ENCODE data around the gene FRMPD4. TPM values are rescaled to one million over a fixed set of nuclear protein-coding genes. Genes with fewer than 3 reads are reported as not detected.

FRMPD4 gene
- total RNA-seq, 1 donor from 2014 or later: not detected

DNA sequence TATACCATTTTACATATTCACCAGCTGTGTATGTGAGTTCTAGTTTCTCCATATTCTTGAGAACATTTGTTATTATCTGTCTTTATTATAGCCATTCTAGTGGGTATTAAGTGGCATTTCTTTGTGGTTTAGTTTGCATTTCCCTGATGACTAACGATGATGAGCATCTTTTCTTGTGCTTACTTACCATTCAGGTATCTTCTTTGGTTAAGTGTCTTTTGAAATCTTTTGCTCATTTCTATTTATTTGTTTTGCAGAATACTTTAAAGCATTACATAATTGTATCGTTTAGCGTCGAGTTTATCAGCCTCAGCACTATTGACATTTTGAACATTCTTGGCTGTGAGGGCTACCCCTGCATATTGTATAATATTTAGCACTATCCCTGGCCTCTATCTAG is 85.4 kb downstream of the FRMPD4 start:
- no peak for ATAC-seq

- no peak for ATAC-seq
Measured at GRCh38 chrX:12225107-12225506, 86.8 kb downstream of the FRMPD4 start.

- no peak for ATAC-seq
Measured at GRCh38 chrX:12227412-12228041, 89.3 kb downstream of the FRMPD4 start.

DNA sequence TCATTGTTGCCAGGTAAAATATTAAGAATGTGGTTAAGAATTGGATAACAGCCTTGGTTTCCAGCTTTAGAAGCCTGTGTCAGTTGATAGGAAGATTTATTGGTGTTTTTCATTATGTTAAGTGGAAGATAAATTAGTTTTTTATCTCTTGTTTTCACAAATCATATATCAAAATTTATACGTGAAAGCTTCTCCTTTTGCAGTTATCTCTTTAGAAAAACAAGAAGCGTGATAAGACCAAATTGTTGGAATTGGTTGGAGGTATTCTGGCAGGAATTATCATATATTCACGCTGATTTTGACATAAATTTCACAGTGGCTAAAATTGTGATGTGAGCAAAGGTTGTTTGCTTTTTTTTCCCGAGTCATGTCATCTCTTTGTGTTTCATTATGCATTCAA is 90.6 kb downstream of the FRMPD4 start:
- ATAC-seq: no peak

DNA sequence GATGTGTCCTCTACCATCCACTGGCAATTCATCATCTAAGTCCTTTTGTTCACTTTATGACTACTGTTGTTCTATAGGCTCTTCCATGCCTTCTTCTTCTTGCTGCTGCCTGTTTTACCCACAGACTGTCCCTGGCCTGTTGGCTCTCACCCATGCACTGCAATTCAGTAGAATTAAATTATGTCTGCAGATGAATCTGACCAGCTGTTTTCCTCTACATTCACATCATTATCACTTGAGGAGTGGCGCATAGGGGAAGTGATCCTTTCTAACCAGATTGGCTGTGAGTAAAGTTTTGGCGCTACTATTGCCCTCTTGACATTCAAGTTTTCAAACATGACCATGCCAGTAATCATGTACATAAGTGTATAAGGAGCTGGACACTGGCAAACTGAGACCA is 91.7 kb downstream of the FRMPD4 start:
- ATAC-seq: no peak

GRCh38 chrX:12234534-12235329 is 96.5 kb downstream of the FRMPD4 start:
- ATAC-seq: no peak

DNA sequence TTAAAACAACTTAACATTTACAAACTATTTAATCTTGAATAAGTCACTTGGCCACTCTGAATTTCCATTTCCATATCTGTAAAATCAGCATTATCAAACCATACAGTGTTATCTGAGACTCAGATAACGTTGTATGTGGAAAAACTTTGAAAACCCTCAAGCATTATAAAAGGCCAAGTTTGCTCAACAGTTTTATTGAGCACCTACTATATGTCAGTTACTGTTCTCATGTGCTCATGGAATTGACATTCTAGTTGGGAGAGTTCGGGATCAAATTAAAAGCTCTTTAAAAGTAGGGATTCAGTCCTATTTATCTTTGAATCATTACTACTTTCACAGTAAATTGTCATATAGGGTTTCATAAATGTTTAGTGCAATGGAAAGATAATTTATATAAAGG is 97.9 kb downstream of the FRMPD4 start:
- no peak for ATAC-seq

DNA sequence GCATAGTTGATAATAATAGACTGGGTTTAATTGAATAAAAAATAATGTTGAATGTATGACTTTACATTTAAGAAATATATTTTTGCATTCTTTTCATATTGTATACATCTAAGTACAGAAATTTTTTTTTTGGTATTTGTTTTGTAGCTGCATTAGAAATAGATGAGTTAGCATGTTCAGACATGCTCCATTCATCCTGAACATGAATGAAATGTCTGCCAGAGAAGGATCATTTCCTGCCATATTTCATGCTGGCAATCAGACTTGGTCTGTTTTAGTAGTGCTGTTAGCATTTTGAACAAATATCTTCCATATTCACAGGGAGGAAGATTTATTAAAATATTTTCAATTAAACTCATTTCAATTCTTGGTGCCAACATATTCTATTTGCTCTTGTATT is 98.9 kb downstream of the FRMPD4 start:
- ATAC-seq: no peak

GRCh38 chrX:12237771-12238170 is 99.5 kb downstream of the FRMPD4 start:
- no peak for ATAC-seq

- ATAC-seq: no peak
Measured at GRCh38 chrX:12239356-12240082, 101.2 kb downstream of the FRMPD4 start.

DNA sequence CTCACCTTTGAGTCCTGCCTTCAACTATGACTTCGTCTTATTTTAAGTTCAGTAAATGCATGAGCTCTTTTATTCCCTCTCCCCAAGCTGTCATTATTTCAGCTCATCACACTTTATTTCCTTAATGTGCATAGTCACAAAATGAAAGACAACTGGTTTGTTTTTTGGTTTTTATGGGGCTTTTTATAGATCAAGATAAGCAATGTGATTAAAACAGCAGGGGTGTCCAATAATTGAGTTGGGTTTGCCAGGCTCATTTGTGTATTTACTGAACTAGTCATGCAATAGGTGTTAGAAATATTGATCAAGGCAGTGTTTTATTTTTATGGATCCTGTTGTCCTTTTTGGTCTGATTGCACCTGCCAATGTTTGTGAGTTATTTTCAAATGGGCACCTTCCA is 102.2 kb downstream of the FRMPD4 start:
- no peak for ATAC-seq

DNA sequence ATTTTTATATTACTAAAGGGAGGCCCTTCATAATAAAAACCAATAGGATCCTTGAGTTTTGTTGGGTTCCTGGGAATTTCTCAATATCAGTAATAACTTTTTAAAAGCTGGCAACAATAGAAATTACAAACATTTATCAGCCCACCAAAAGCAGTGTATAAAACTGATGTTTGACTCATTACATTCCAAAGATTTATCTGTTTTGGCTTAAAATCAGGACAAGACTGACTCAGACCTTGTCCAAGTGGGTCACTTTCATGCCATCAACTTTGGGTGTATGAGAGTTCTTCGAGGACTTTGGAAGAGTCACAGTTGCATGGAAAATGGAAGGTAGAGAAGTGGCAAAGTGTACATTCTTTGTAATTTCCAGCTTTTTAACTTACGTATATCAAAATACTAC is 102.8 kb downstream of the FRMPD4 start:
- ATAC-seq: no peak

DNA sequence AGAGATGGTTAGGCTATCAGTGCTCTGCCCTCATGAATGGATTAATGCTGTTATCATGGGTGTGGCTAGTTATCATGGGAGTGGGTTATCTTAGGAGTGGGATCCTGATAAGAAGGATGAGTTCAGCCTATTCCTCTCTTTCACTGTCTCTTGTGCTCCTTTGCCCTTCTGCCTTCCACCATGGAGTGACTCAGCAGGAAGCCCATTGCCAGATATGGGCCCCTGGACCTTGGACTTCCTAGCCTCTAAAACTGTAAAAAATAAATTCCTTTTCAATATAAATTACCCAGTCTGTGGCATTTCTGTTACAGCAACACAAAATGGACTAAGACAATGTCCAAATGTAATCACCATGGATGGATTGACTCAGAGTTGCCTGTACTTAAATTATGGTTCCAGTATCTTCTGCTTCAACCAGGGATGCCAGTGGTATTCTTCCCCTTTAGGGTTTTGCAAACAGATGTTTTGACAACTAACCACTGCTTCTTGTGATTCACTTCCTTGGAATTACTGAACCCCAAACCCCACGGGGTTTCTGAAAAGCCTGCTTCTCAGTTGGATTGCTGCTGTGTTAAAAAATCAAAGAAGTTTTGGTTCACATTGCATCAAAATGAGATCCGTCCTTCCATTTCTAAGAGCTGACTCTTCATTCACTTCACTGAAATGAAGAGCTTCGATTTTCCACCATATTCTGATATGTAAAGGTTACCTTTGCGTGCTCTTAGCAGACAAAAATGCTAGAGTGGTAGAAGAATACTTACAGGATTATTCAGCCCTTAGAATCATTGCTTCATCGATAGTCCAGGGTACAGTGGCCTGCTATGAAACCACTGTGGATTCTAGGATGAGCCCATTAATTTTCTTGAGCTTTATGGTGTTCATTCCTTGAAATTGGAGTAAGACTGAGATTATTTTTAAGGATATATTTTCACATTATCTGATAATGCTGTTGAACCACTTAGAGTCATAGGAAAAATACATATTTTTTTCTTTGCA is 107.7 kb downstream of the FRMPD4 start:
- no peak for ATAC-seq

- no peak for ATAC-seq
Measured at GRCh38 chrX:12249997-12250396, 111.7 kb downstream of the FRMPD4 start.

- no peak for ATAC-seq
Measured at GRCh38 chrX:12263211-12263610, 124.9 kb downstream of the FRMPD4 start.

DNA sequence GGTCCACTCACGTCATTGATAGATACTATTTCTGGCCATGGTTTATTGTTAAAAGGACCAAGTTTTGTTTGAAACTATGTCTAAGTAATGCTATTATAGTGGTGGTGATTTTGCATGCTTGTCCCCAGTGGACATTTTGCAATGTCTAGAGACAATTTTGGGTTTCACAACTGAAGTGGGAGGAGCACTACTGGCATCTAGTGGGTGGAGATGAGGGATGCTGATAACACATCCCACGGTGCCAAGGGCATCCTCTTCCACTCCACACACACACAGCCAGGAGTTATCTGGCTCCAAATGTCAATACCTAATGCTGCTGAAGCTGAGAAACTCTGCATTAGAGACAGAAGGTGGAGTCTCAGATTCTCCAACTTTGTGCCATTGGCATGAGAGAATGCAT is 131.2 kb downstream of the FRMPD4 start:
- no peak for ATAC-seq

- ATAC-seq: no peak
Measured at GRCh38 chrX:12278151-12278550, 139.9 kb downstream of the FRMPD4 start.

DNA sequence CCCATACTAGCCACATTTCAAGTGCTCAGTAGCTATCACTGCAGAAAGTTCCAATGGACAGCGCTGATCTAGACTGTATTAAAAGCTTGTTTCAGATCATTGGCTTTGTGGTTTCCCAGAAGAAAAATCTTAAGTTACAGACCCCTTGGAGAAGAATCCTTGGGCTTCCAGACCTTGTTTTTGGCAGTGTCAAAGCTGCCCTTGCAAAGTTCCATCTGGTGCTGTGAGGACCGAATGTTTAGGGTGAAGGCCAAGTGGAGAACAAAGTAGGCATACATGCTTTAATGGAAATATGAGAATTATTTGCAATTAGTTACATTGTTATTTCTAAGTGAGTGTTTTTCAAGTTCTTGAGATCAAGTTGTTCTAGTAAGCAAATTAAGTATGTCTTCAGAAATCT is 144.7 kb downstream of the FRMPD4 start:
- no peak for ATAC-seq

- ATAC-seq: no peak
Measured at GRCh38 chrX:12292996-12293765, 154.9 kb downstream of the FRMPD4 start.

DNA sequence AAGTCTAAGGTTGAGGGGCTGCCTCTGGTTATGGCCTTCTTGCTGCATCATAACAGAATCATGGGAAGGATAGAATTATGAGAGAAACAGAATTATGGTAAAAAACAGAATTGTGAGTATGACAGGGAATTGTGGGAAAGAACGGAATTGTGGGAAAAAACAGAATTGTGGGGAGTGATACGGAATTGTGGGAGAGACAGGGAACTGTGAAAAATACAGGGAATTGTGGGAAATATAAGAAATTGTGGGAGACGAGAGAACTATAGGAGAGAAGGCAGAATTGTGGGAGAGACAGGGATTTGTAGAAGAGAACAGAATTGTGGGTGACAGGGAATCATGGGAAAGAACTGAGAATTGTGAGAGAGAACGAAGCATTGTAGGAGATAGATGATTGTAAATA is 159.1 kb downstream of the FRMPD4 start:
- ATAC-seq: no peak

GRCh38 chrX:12301288-12301687 is 163.0 kb downstream of the FRMPD4 start:
- no peak for ATAC-seq

DNA sequence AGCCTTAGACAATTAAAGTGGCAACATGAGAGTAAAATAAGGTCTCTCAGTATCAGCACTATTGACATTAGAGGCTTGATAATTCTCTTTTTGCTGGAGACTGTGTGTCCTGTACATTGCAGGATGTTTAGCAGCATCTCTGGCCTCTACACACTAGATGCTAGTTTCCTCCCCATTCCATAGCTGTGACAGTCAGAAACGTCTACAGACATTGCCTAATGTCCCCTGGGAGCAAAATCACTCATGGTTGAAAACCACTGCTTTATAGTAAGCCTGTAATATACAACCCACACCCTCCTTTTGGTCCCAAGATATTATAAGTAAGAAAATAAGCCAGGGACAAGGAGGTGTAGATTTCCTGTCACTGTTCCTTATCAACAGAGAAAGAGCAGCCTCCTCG is 166.0 kb downstream of the FRMPD4 start:
- no peak for ATAC-seq

Data from esophagus mucosa (tissue), 1 donor.